ENCODE data around the gene CLDN10. TPM values are rescaled to one million over a fixed set of nuclear protein-coding genes. Genes with fewer than 3 reads are reported as not detected.

Gene CLDN10
- total RNA-seq, 1 experiment from 2014 or later = 24.7 TPM

GRCh38 chr13:95607366-95607765 is 54.8 kb downstream of the CLDN10 start:
- TF ChIP-seq ZNF219 (CRISPR knock-in tag; IDR thresholded peaks at IDR 0.05; ENCODE audit: borderline replicate concordance) (no peak), EMX1 (CRISPR knock-in tag; IDR thresholded peaks at IDR 0.05) (no peak), E2F5 (CRISPR knock-in tag; IDR thresholded peaks at IDR 0.05) (no peak), CREB1 (CRISPR knock-in tag; IDR thresholded peaks at IDR 0.05) (no peak), FOXJ3 (CRISPR knock-in tag; IDR thresholded peaks at IDR 0.05; ENCODE audit: borderline replicate concordance) (no peak), ZNF512 (CRISPR knock-in tag; IDR thresholded peaks at IDR 0.05; ENCODE audit: borderline replicate concordance) (no peak), NFATC4 (CRISPR knock-in tag; IDR thresholded peaks at IDR 0.05) (no peak)
- CTCF ChIA-PET = interaction anchor here (0.8 kb wide), 1 partner anchor 17 kb away, joined by 4 read pairs; no protein-coding TSS in a partner anchor
- Mint-ChIP-seq H3K4me1 (peaks cover 5% of the 10 kb centered on the region; the same call in 1 of the 2 replicates), H3K27me3 (ENCODE audit: low read depth) (no peaks in the 10 kb centered on the region), H3K27ac (no peak overlapping the region), H3K4me3 (no peak overlapping the region), H3K36me3 (peaks cover 35% of the 10 kb centered on the region), H3K9me3 (no peaks in the 10 kb centered on the region)
- no peak for DNase-seq (ENCODE audit: low spot score)
- no peak for ATAC-seq
- POLR2A ChIA-PET = no interaction called here

GRCh38 chr13:95608640-95609323 is 56.3 kb downstream of the CLDN10 start:
- Mint-ChIP-seq H3K36me3 (peaks cover 35% of the 10 kb centered on the region), H3K27me3 (ENCODE audit: low read depth) (no peaks in the 10 kb centered on the region), H3K4me3 (no peak overlapping the region), H3K4me1 (peaks cover 5% of the 10 kb centered on the region; the same call in 1 of the 2 replicates), H3K9me3 (no peaks in the 10 kb centered on the region), H3K27ac (peak overlapping the region; percentile 2; the same call in 1 of the 2 replicates)
- ChIA-PET POLR2A (no interaction called here), CTCF (no interaction called here)
- no peak for DNase-seq (ENCODE audit: low spot score)
- ATAC-seq = no peak
- TF ChIP-seq E2F1 (CRISPR knock-in tag; IDR thresholded peaks at IDR 0.05) = no peak
- TF ChIP-seq ZNF138 (CRISPR knock-in tag; conservative IDR thresholded peaks at IDR 0.05) = no peak
- no peak for TF ChIP-seq CDX4 (CRISPR knock-in tag; IDR thresholded peaks at IDR 0.05; ENCODE audit: borderline replicate concordance)
- TF ChIP-seq JUN (CRISPR knock-in tag; IDR thresholded peaks at IDR 0.05) = no peak
- no peak for TF ChIP-seq RELA (CRISPR knock-in tag; IDR thresholded peaks at IDR 0.05; ENCODE audit: borderline replicate concordance)
- no peak for TF ChIP-seq ATF2 (CRISPR knock-in tag; IDR thresholded peaks at IDR 0.05; ENCODE audit: borderline replicate concordance, low read depth)
- TF ChIP-seq JAZF1 (CRISPR knock-in tag; IDR thresholded peaks at IDR 0.05) = no peak
- no peak for TF ChIP-seq TEAD1 (CRISPR knock-in tag; IDR thresholded peaks at IDR 0.05)
- TF ChIP-seq ZNF219 (CRISPR knock-in tag; IDR thresholded peaks at IDR 0.05; ENCODE audit: borderline replicate concordance) = no peak
- TF ChIP-seq TCF7 (CRISPR knock-in tag; IDR thresholded peaks at IDR 0.05; ENCODE audit: low read depth) = no peak
- TF ChIP-seq ARID4B (CRISPR knock-in tag; IDR thresholded peaks at IDR 0.05; ENCODE audit: borderline replicate concordance) = no peak
- TF ChIP-seq IRF2 (CRISPR knock-in tag; IDR thresholded peaks at IDR 0.05; ENCODE audit: borderline replicate concordance, low read depth) = no peak
- TF ChIP-seq ELF4 (CRISPR knock-in tag; IDR thresholded peaks at IDR 0.05; ENCODE audit: low read depth) = no peak
- TF ChIP-seq FOXP1 (CRISPR knock-in tag; IDR thresholded peaks at IDR 0.05; ENCODE audit: borderline replicate concordance) = no peak
- no peak for TF ChIP-seq PREB (CRISPR knock-in tag; IDR thresholded peaks at IDR 0.05; ENCODE audit: borderline replicate concordance)
- TF ChIP-seq IRF1 (CRISPR knock-in tag; IDR thresholded peaks at IDR 0.05) = no peak

Measured in WTC11 (cell line).